HG03521 (cell line): ENCODE data around the gene SPATA31A7.
"Not testable (repeated sequence)": the region's sequence is repeated elsewhere in the genome, so short reads cannot be mapped to it uniquely, and the experiment has no call there.

ENCODE experiments used
- ATAC-seq: cut with Tn5 transposase; IDR thresholded peaks from one replicate; pipeline ENCODE4 v1.9.1; 2021; ENCODE audit warnings: mild to moderate bottlenecking, moderate library complexity; ENCODE audit not compliant: unreplicated experiment

Gene SPATA31A7

GRCh38 chr9:61189736-61190135 lies at the start of gene SPATA31A7:
SPATA31A7 (plus strand) TSS chr9:61190036; CDS start chr9:61190065, 29 bp downstream.
- ATAC-seq, result not testable (repeated sequence)

DNA sequence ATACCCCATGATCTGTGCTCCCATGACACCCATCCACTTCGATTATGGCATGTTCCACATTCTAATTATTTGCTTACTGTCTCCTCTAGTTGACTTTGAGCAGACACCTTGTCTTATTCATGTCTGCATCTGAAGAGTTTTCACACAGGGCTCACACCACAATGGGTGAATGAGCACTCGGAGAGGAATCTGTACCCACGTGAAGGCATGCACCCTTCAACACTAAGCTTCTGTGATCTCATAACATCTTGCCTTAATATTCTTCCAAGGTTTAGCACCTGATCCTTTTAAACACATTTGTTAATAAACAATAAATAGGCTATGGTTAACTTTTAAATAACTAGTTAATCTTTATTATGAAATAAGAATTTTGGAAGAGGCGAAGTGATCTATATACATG lies 36.6 kb downstream of the SPATA31A7 start:
- not testable (repeated sequence) for ATAC-seq
